Measurements from ENCODE around the gene MRPL28. TPM values are rescaled to one million over a fixed set of nuclear protein-coding genes. Genes with fewer than 3 reads are reported as not detected.
"Not testable (repeated sequence)": the region's sequence is repeated elsewhere in the genome, so short reads cannot be mapped to it uniquely, and the experiment has no call there.

The MRPL28 gene
- total RNA-seq, 1 experiment from 2014 or later: 140 TPM

- Histone ChIP-seq H3K27ac (ENCODE audit: low read length) (peak overlapping the region; percentile 52; the same call in 1 of the 2 replicates), H3K4me1 (ENCODE audit: control insufficient read depth, insufficient read depth, low read length) (peaks cover 27% of the 10 kb centered on the region)
- H3K9me3 ChIP-seq (ENCODE audit: control insufficient read depth, insufficient read depth, low read depth, low read length); BruUV-seq (replicated peaks); CTCF ChIA-PET; POLR2A ChIA-PET; ATAC-seq; H3K27me3 ChIP-seq (ENCODE audit: control insufficient read depth, insufficient read depth, low read length); H3K36me3 ChIP-seq (ENCODE audit: control insufficient read depth, insufficient read depth, low read length); intact Hi-C loops (cut with micrococcal nuclease; ENCODE audit: unreplicated experiment); DNase-seq (ENCODE audit: low read depth, low spot score); H3K4me3 ChIP-seq (ENCODE audit: low read depth in 2 of 2, low read length in 2 of 2); in situ Hi-C loops (cut with HindIII; ENCODE audit: low pct_unique_long_range_greater_than_20kb, low sequenced_read_pairs): not testable (repeated sequence)
Measured at GRCh38 chr16:334861-335632, 35.3 kb downstream of the MRPL28 start.

GRCh38 chr16:334164-334832 is 36.0 kb downstream of the MRPL28 start:
- H3K27me3 ChIP-seq (ENCODE audit: control insufficient read depth, insufficient read depth, low read length); CTCF ChIA-PET; ATAC-seq: not testable (repeated sequence)

GRCh38 chr16:333406-334094 is 36.8 kb downstream of the MRPL28 start:
- H3K27me3 ChIP-seq (ENCODE audit: control insufficient read depth, insufficient read depth, low read length): no peaks in the 10 kb centered on the region
- in situ Hi-C loops (cut with HindIII; ENCODE audit: low pct_unique_long_range_greater_than_20kb, low sequenced_read_pairs): no loop called here
- H3K36me3 ChIP-seq (ENCODE audit: control insufficient read depth, insufficient read depth, low read length): no peaks in the 10 kb centered on the region
- H3K27ac ChIP-seq (ENCODE audit: low read length): no peak overlapping the region; the same call in 1 of the 2 replicates
- intact Hi-C loops (cut with micrococcal nuclease; ENCODE audit: unreplicated experiment): no loop called here
- ATAC-seq (0 out of 2 replicates have a peak, but pooled peaks have one; percentile 19), DNase-seq (ENCODE audit: low read depth, low spot score) (no peak)
- no TSS peak for BruUV-seq (replicated peaks)
- no peaks in the 10 kb centered on the region for H3K9me3 ChIP-seq (ENCODE audit: control insufficient read depth, insufficient read depth, low read depth, low read length)
- ChIA-PET CTCF (no interaction called here), POLR2A (no interaction called here)
- TF ChIP-seq REST (IDR thresholded peaks at IDR 0.05; ENCODE audit: insufficient read depth in 1 of 2, low read depth in 2 of 2, low read length in 1 of 2) (no peak), POLR2AphosphoS5 (IDR thresholded peaks at IDR 0.05; ENCODE audit: low read depth, low read length) (no peak), TCF7L2 (IDR thresholded peaks at IDR 0.05; ENCODE audit: low read depth, low read length) (no peak), SIN3A (IDR thresholded peaks at IDR 0.05; ENCODE audit: borderline replicate concordance, insufficient read depth, low read depth, low read length) (no peak), CTCF (IDR thresholded peaks at IDR 0.05) (no peak)
- H3K4me3 ChIP-seq (ENCODE audit: low read depth in 2 of 2, low read length in 2 of 2): no peak overlapping the region
- H3K4me1 ChIP-seq (ENCODE audit: control insufficient read depth, insufficient read depth, low read length): peaks cover 27% of the 10 kb centered on the region

More at GRCh38 chr16:334164-334832, 36.0 kb downstream of the MRPL28 start:
- H3K4me3 ChIP-seq (ENCODE audit: low read depth in 2 of 2, low read length in 2 of 2); in situ Hi-C loops (cut with HindIII; ENCODE audit: low pct_unique_long_range_greater_than_20kb, low sequenced_read_pairs); H3K36me3 ChIP-seq (ENCODE audit: control insufficient read depth, insufficient read depth, low read length); DNase-seq (ENCODE audit: low read depth, low spot score); BruUV-seq (replicated peaks); POLR2A ChIA-PET; H3K9me3 ChIP-seq (ENCODE audit: control insufficient read depth, insufficient read depth, low read depth, low read length); intact Hi-C loops (cut with micrococcal nuclease; ENCODE audit: unreplicated experiment); H3K27ac ChIP-seq (ENCODE audit: low read length): not testable (repeated sequence)
- peaks cover 27% of the 10 kb centered on the region for H3K4me1 ChIP-seq (ENCODE audit: control insufficient read depth, insufficient read depth, low read length)

GRCh38 chr16:331181-331814 is 39.0 kb downstream of the MRPL28 start:
- H3K4me3 ChIP-seq (ENCODE audit: low read depth in 2 of 2, low read length in 2 of 2); H3K36me3 ChIP-seq (ENCODE audit: control insufficient read depth, insufficient read depth, low read length); POLR2A ChIA-PET; ATAC-seq; CTCF ChIA-PET; BruUV-seq (replicated peaks); DNase-seq (ENCODE audit: low read depth, low spot score); in situ Hi-C loops (cut with HindIII; ENCODE audit: low pct_unique_long_range_greater_than_20kb, low sequenced_read_pairs); H3K9me3 ChIP-seq (ENCODE audit: control insufficient read depth, insufficient read depth, low read depth, low read length); intact Hi-C loops (cut with micrococcal nuclease; ENCODE audit: unreplicated experiment); H3K27me3 ChIP-seq (ENCODE audit: control insufficient read depth, insufficient read depth, low read length): not testable (repeated sequence)
- Histone ChIP-seq H3K4me1 (ENCODE audit: control insufficient read depth, insufficient read depth, low read length) (peaks cover 41% of the 10 kb centered on the region), H3K27ac (ENCODE audit: low read length) (peak overlapping the region; percentile 60)
